ENCODE results near the gene CFC1B.
A peak's percentile ranks its signal among the peaks of the same experiment; 100 is the strongest.
"Not testable (repeated sequence)": the region's sequence is repeated elsewhere in the genome, so short reads cannot be mapped to it uniquely, and the experiment has no call there.

The CFC1B gene

GRCh38 chr2:130554178-130554577 is 33.2 kb downstream of the CFC1B start:
- FAIRE-seq; DNase-seq (ENCODE audit: insufficient read length, low spot score): not testable (repeated sequence)

GRCh38 chr2:130556441-130556840 is 35.4 kb downstream of the CFC1B start:
- not testable (repeated sequence) for FAIRE-seq; DNase-seq (ENCODE audit: insufficient read length, low spot score)

- DNase-seq (ENCODE audit: insufficient read length, low spot score); FAIRE-seq: not testable (repeated sequence)
Measured at GRCh38 chr2:130566165-130566564, 45.1 kb downstream of the CFC1B start.

GRCh38 chr2:130571929-130572328 is 50.9 kb downstream of the CFC1B start:
- not testable (repeated sequence) for DNase-seq (ENCODE audit: insufficient read length, low spot score); FAIRE-seq

GRCh38 chr2:130574230-130574629 is 53.2 kb downstream of the CFC1B start:
- not testable (repeated sequence) for DNase-seq (ENCODE audit: insufficient read length, low spot score); FAIRE-seq

- DNase-seq (ENCODE audit: insufficient read length, low spot score), result not testable (repeated sequence)
- peak; percentile 81 for FAIRE-seq
Measured at GRCh38 chr2:130576209-130576784, 55.3 kb downstream of the CFC1B start.

GRCh38 chr2:130577559-130577958 is 56.5 kb downstream of the CFC1B start:
- DNase-seq (ENCODE audit: insufficient read length, low spot score), result not testable (repeated sequence)
- FAIRE-seq, result peak; percentile 38

Measured in HTR-8/SVneo (cell line).